Neural cell (in vitro differentiated cells): ENCODE data around the gene VAV3. TPM values are rescaled to one million over a fixed set of nuclear protein-coding genes. Genes with fewer than 3 reads are reported as not detected.

ENCODE experiments used
- H2AFZ ChIP-seq: fragments of 200-600, 300-800 bp; sonication (generic), shearing (Covaris generic); 2 replicates; pipeline ENCODE4 v1.6.0; 2014; ENCODE audit warnings: low read depth, mild to moderate bottlenecking, antibody characterized with exemption, low read length, moderate library complexity
- H3F3A ChIP-seq: fragments of 200-600 bp; shearing (Covaris generic); 2 replicates; pipeline ENCODE4 v1.6.1; 2016; ENCODE audit warnings: mild to moderate bottlenecking, moderate library complexity, mixed read lengths, antibody characterized with exemption, low read length; ENCODE audit not compliant: insufficient read depth, poor library complexity, severe bottlenecking
- H3K27ac ChIP-seq: fragments of 200-600, 300-800 bp; sonication (generic), shearing (Covaris generic); 2 replicates; pipeline ENCODE4 v1.5.1; 2014; ENCODE audit warnings: mild to moderate bottlenecking, low read length, moderate library complexity
- H3K27me3 ChIP-seq: fragments of 300-800, 200-600 bp; sonication (generic), shearing (Covaris generic); 2 replicates; pipeline ENCODE4 v1.6.0; 2014; ENCODE audit warnings: mild to moderate bottlenecking, low read depth, low read length, moderate library complexity; ENCODE audit not compliant: insufficient read depth
- H3K36me3 ChIP-seq: fragments of 300-800, 200-600 bp; sonication (generic), shearing (Covaris generic); 2 replicates; pipeline ENCODE4 v1.5.1; 2014; ENCODE audit warnings: mild to moderate bottlenecking, antibody characterized with exemption, low read length, moderate library complexity; ENCODE audit not compliant: insufficient read depth
- H3K4me2 ChIP-seq: fragments of 300-800, 200-600 bp; sonication (generic), shearing (Covaris generic); 2 replicates; pipeline ENCODE4 v1.6.0; 2014; ENCODE audit warnings: mild to moderate bottlenecking, low read length
- H3K4me3 ChIP-seq: fragments of 300-800, 200-600 bp; sonication (generic), shearing (Covaris generic); 2 replicates; pipeline ENCODE4 v1.5.1; 2014; ENCODE audit warnings: mild to moderate bottlenecking, low read length, moderate library complexity
- H3K79me2 ChIP-seq: fragments of 200-600 bp; shearing (Covaris generic); replicated peaks from 2 replicates; pipeline ENCODE4 v1.6.0; 2014; ENCODE audit warnings: mild to moderate bottlenecking, low read length, moderate library complexity; ENCODE audit not compliant: insufficient read depth
- H3K9ac ChIP-seq: fragments of 300-800, 200-600 bp; sonication (generic), shearing (Covaris generic); 2 replicates; pipeline ENCODE4 v1.6.1; 2016; ENCODE audit warnings: mild to moderate bottlenecking, low read length, mixed read lengths
- H3K9me2 ChIP-seq: fragments of 200-600 bp; shearing (Covaris generic); 2 replicates; pipeline ENCODE4 v1.6.1; 2016; ENCODE audit warnings: mild to moderate bottlenecking, low read length, mixed read lengths; ENCODE audit not compliant: insufficient read depth
- H3K9me3 ChIP-seq: fragments of 200-600, 300-800 bp; sonication (generic), shearing (Covaris generic); 2 replicates; pipeline ENCODE4 v1.6.1; 2016; ENCODE audit warnings: mild to moderate bottlenecking, mixed run types, low read length, moderate library complexity, mixed read lengths
- H4K20me1 ChIP-seq: fragments of 200-600 bp; shearing (Covaris generic); 2 replicates; pipeline ENCODE4 v1.6.1; 2016; ENCODE audit warnings: mild to moderate bottlenecking, mixed run types; ENCODE audit not compliant: insufficient read depth
- CTCF ChIP-seq: fragments of 450-650 bp; IDR thresholded peaks from 2 replicates; pipeline ENCODE4 v1.5.1; 2014; ENCODE audit warnings: antibody characterized with exemption, mild to moderate bottlenecking, moderate library complexity; ENCODE audit not compliant: poor library complexity, severe bottlenecking
- EP300 ChIP-seq: fragments of 450-650 bp; conservative IDR thresholded peaks from 2 replicates; pipeline ENCODE4 v1.6.1; 2014; ENCODE audit warnings: antibody characterized with exemption, mild to moderate bottlenecking, moderate library complexity; ENCODE audit not compliant: poor library complexity, severe bottlenecking
- EZH2 ChIP-seq: fragments of 200-600, 300-800 bp; shearing (Covaris generic), sonication (generic); IDR thresholded peaks from 2 replicates; pipeline ENCODE4 v1.6.1; 2014; ENCODE audit warnings: antibody characterized with exemption, low read length, borderline replicate concordance, mild to moderate bottlenecking; ENCODE audit not compliant: insufficient read depth, poor library complexity, severe bottlenecking
- MXI1 ChIP-seq: fragments of 450-650 bp; conservative IDR thresholded peaks from 2 replicates; pipeline ENCODE4 v1.6.1; 2014; ENCODE audit warnings: antibody characterized with exemption, mild to moderate bottlenecking; ENCODE audit not compliant: poor library complexity, severe bottlenecking
- POLR2AphosphoS5 ChIP-seq: IDR thresholded peaks from 2 replicates; pipeline ENCODE4 v1.6.1; 2012
- RAD21 ChIP-seq: fragments of 450-650 bp; conservative IDR thresholded peaks from 2 replicates; pipeline ENCODE4 v1.6.1; 2014; ENCODE audit warnings: antibody characterized with exemption, mild to moderate bottlenecking, moderate library complexity
- REST ChIP-seq: IDR thresholded peaks from 2 replicates; pipeline ENCODE4 v1.6.1; 2012; ENCODE audit warnings: borderline replicate concordance
- SMC3 ChIP-seq: fragments of 450-650 bp; conservative IDR thresholded peaks from 2 replicates; pipeline ENCODE4 v1.6.1; 2014; ENCODE audit warnings: antibody characterized with exemption, mild to moderate bottlenecking, moderate library complexity; ENCODE audit not compliant: poor library complexity
- TAF1 ChIP-seq: IDR thresholded peaks from 2 replicates; pipeline ENCODE4 v1.6.1; 2012; ENCODE audit warnings: low read depth
- polyA plus RNA-seq: library from polyadenylated mRNA; depleted of rRNA; stranded (reverse); fragments of >200 nt; gene quantifications from 2 replicates; pipeline ENCODE4 v1.2.3, GENCODE V29; 2014

Gene VAV3
- polyA plus RNA-seq, 1 donor from 2014 or later = 7.6 TPM

DNA sequence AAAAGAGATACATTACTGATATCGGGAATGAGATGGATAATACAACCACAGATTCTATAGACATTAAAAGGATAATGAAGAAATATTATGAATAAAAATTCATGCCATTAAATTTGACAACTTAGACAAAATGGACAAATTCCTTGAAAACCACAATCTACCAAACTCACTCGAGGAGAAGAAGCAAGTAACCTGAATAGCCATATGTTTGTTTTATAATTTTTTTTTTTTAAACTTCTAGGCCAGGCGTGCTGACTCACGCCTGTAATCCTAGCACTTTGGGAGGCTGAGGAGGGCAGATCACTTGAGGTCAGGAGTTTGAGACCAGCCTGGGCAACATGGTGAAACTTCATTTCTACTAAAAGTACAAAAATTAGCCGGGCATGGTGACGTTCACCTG is 327.9 kb downstream of the VAV3 start:
- no peak overlapping the region for H3K9ac ChIP-seq
- no peaks in the 10 kb centered on the region for H3K9me3 ChIP-seq
- H3K4me2 ChIP-seq = no peak overlapping the region
- no peaks in the 10 kb centered on the region for H3K79me2 ChIP-seq
- no peaks in the 10 kb centered on the region for H3K36me3 ChIP-seq
- H3K27ac ChIP-seq = no peak overlapping the region
- H3K9me2 ChIP-seq = no peaks in the 10 kb centered on the region
- H3K27me3 ChIP-seq = no peaks in the 10 kb centered on the region
- H2AFZ ChIP-seq = no peak overlapping the region
- H3K4me3 ChIP-seq = no peak overlapping the region
- no peaks in the 10 kb centered on the region for H3F3A ChIP-seq
- no peaks in the 10 kb centered on the region for H4K20me1 ChIP-seq
- no peak for TF ChIP-seq EZH2
- no peak for TF ChIP-seq EP300
- no peak for TF ChIP-seq RAD21
- TF ChIP-seq TAF1 = no peak
- TF ChIP-seq MXI1 = no peak
- TF ChIP-seq POLR2AphosphoS5 = no peak
- TF ChIP-seq SMC3 = no peak
- no peak for TF ChIP-seq CTCF
- no peak for TF ChIP-seq REST

DNA sequence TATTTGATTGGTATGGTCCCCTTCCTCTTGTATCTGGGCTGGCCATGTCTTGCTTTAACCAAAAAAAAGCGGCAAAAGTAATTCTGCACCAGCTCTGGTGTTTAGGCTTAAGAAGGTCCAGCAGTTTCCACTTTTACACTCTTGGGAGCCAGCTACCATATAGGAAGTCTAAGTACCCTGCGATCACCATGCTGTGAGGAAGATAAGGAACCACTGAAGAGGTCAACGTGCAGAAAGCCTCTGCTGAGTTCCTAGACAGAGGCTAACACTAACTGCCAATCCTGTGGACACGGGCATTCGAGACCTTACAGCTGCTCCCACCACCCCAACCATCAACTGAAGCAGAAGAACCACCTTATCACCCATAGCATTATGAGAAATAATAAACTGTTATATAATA is 331.4 kb downstream of the VAV3 start:
- Histone ChIP-seq H3K9ac (no peak overlapping the region), H3F3A (no peaks in the 10 kb centered on the region), H2AFZ (no peak overlapping the region), H3K79me2 (no peaks in the 10 kb centered on the region), H3K36me3 (no peaks in the 10 kb centered on the region), H3K4me2 (no peak overlapping the region), H4K20me1 (no peaks in the 10 kb centered on the region), H3K9me2 (no peaks in the 10 kb centered on the region), H3K9me3 (no peaks in the 10 kb centered on the region), H3K4me3 (no peak overlapping the region), H3K27ac (no peak overlapping the region), H3K27me3 (no peaks in the 10 kb centered on the region)
- no peak for TF ChIP-seq SMC3
- TF ChIP-seq REST = no peak
- no peak for TF ChIP-seq EZH2
- TF ChIP-seq MXI1 = no peak
- TF ChIP-seq CTCF = no peak
- TF ChIP-seq POLR2AphosphoS5 = no peak
- TF ChIP-seq EP300 = no peak
- TF ChIP-seq TAF1 = no peak
- no peak for TF ChIP-seq RAD21
